Gastroesophageal sphincter (tissue), 3 donors: ENCODE measurements around the gene PCDH12.

Source experiments
- CTCF ChIP-seq, 4 experiments: fragments of 200-600 bp in 2 of 4; fragments of 450-650 bp in 2 of 4; sonication (generic) in 1 of 4; IDR thresholded peaks; one replicate each; pipeline ENCODE4 v1.5.1; 2017 to 2019; ENCODE audit warnings: antibody characterized with exemption in 4 of 4, mild to moderate bottlenecking in 2 of 4, moderate library complexity in 2 of 4
- EP300 ChIP-seq: sonication (generic); formaldehyde crosslinking; IDR thresholded peaks from one replicate; pipeline ENCODE4 v1.6.1; 2017; ENCODE audit warnings: antibody characterized with exemption, mild to moderate bottlenecking
- POLR2A ChIP-seq, 2 donors: fragments of 450-650 bp; IDR thresholded peaks; one replicate each; pipeline ENCODE4 v1.6.1; 2017; ENCODE audit warnings: antibody characterized with exemption in 2 of 2, mild to moderate bottlenecking in 2 of 2, moderate library complexity in 1 of 2
- POLR2AphosphoS5 ChIP-seq: sonication (generic); formaldehyde crosslinking; IDR thresholded peaks from one replicate; pipeline ENCODE4 v1.6.1; 2017; ENCODE audit warnings: antibody characterized with exemption

- TF ChIP-seq CTCF (IDR thresholded peaks at IDR 0.05) (no peak), POLR2A (IDR thresholded peaks at IDR 0.05) (no peak), EP300 (no peak), POLR2AphosphoS5 (no peak)
Measured at GRCh38 chr5:141902015-141902814, 55.8 kb downstream of the PCDH12 start.
